HL-60 (cell line): ENCODE measurements around the gene NLGN1.

Source experiments
- CTCF ChIP-seq: IDR thresholded peaks from one replicate; pipeline ENCODE4 v1.5.1; 2011; ENCODE audit warnings: low read length, control low read depth, inconsistent platforms; ENCODE audit not compliant: insufficient read depth
- POLR2AphosphoS5 ChIP-seq: IDR thresholded peaks from 2 replicates; pipeline ENCODE4 v1.6.1; 2012; ENCODE audit warnings: low read depth
- SPI1 ChIP-seq: IDR thresholded peaks from 2 replicates; pipeline ENCODE4 v1.6.1; 2012; ENCODE audit warnings: low read depth, mild to moderate bottlenecking, borderline replicate concordance
- TF ChIP-seq, protein P1 (sequence below): IDR thresholded peaks from 2 replicates; pipeline ENCODE4 v1.6.1; 2012; ENCODE audit warnings: low read depth; ENCODE audit not compliant: insufficient replicate concordance

GRCh38 chr3:174132006-174132405 is 734.5 kb downstream of the NLGN1 start:
- TF ChIP-seq CTCF (no peak), SPI1 (no peak), POLR2AphosphoS5 (no peak)
- TF ChIP-seq, protein P1, sequence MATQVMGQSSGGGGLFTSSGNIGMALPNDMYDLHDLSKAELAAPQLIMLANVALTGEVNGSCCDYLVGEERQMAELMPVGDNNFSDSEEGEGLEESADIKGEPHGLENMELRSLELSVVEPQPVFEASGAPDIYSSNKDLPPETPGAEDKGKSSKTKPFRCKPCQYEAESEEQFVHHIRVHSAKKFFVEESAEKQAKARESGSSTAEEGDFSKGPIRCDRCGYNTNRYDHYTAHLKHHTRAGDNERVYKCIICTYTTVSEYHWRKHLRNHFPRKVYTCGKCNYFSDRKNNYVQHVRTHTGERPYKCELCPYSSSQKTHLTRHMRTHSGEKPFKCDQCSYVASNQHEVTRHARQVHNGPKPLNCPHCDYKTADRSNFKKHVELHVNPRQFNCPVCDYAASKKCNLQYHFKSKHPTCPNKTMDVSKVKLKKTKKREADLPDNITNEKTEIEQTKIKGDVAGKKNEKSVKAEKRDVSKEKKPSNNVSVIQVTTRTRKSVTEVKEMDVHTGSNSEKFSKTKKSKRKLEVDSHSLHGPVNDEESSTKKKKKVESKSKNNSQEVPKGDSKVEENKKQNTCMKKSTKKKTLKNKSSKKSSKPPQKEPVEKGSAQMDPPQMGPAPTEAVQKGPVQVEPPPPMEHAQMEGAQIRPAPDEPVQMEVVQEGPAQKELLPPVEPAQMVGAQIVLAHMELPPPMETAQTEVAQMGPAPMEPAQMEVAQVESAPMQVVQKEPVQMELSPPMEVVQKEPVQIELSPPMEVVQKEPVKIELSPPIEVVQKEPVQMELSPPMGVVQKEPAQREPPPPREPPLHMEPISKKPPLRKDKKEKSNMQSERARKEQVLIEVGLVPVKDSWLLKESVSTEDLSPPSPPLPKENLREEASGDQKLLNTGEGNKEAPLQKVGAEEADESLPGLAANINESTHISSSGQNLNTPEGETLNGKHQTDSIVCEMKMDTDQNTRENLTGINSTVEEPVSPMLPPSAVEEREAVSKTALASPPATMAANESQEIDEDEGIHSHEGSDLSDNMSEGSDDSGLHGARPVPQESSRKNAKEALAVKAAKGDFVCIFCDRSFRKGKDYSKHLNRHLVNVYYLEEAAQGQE: no peak
